H9 (cell line): ENCODE data around the gene RNU6-9. TPM values are rescaled to one million over a fixed set of nuclear protein-coding genes. Genes with fewer than 3 reads are reported as not detected.

Experiments used
- DNase-seq: peaks from one replicate; pipeline ENCODE4 v3.0.0-alpha.2; 2017
- H2AFZ ChIP-seq: one replicate; pipeline ENCODE4 v1.6.1; 2013; ENCODE audit warnings: mild to moderate bottlenecking, low read length, control low read depth, moderate library complexity
- H2AK5ac ChIP-seq: 2 replicates; pipeline ENCODE4 v1.6.1; 2013; ENCODE audit warnings: low read length, control low read depth, mixed read lengths; ENCODE audit not compliant: insufficient read length
- H2BK120ac ChIP-seq: one replicate; pipeline ENCODE4 v1.6.1; 2013; ENCODE audit warnings: low read depth, mild to moderate bottlenecking, low read length, control low read depth, inconsistent platforms; ENCODE audit not compliant: poor library complexity, severe bottlenecking
- H2BK12ac ChIP-seq: 2 replicates; pipeline ENCODE4 v1.6.1; 2013; ENCODE audit warnings: low read length, control low read depth, mixed read lengths, low read depth; ENCODE audit not compliant: insufficient read length
- H2BK15ac ChIP-seq: 2 replicates; pipeline ENCODE4 v1.6.1; 2013; ENCODE audit warnings: low read depth, low read length, control low read depth
- H2BK20ac ChIP-seq: one replicate; pipeline ENCODE4 v1.6.1; 2013; ENCODE audit warnings: low read depth, mild to moderate bottlenecking, low read length, control low read depth, inconsistent platforms; ENCODE audit not compliant: poor library complexity, severe bottlenecking
- H2BK5ac ChIP-seq: 2 replicates; pipeline ENCODE4 v1.6.1; 2013; ENCODE audit warnings: low read length, control low read depth, mixed read lengths; ENCODE audit not compliant: insufficient read length
- H3K14ac ChIP-seq: 2 replicates; pipeline ENCODE4 v1.6.1; 2013; ENCODE audit warnings: low read length, control low read depth; ENCODE audit not compliant: insufficient read depth
- H3K18ac ChIP-seq: 2 replicates; pipeline ENCODE4 v1.6.1; 2013; ENCODE audit warnings: low read depth, mild to moderate bottlenecking, mixed read lengths, low read length, control low read depth; ENCODE audit not compliant: insufficient read length
- H3K23ac ChIP-seq: 2 replicates; pipeline ENCODE4 v1.6.1; 2013; ENCODE audit warnings: low read length, control low read depth, mixed read lengths, low read depth; ENCODE audit not compliant: insufficient read length
- H3K23me2 ChIP-seq: 2 replicates; pipeline ENCODE4 v1.6.1; 2013; ENCODE audit warnings: low read depth, mild to moderate bottlenecking, mixed read lengths, low read length, control low read depth; ENCODE audit not compliant: insufficient read length, poor library complexity, severe bottlenecking
- H3K27ac ChIP-seq: 2 replicates; pipeline ENCODE4 v1.5.1; 2013; ENCODE audit warnings: low read length, control low read depth, mixed read lengths, low read depth; ENCODE audit not compliant: insufficient read length
- H3K27me3 ChIP-seq: 2 replicates; pipeline ENCODE4 v1.6.1; 2013; ENCODE audit warnings: low read length, control low read depth, inconsistent platforms; ENCODE audit not compliant: insufficient read depth
- H3K4ac ChIP-seq: 2 replicates; pipeline ENCODE4 v1.6.1; 2013; ENCODE audit warnings: low read depth, mild to moderate bottlenecking, control low read depth, inconsistent platforms, low read length, moderate library complexity
- H3K4me1 ChIP-seq: 2 replicates; pipeline ENCODE4 v1.6.1; 2013; ENCODE audit warnings: low read length, control low read depth, inconsistent platforms; ENCODE audit not compliant: insufficient read depth
- H3K4me2 ChIP-seq: 2 replicates; pipeline ENCODE4 v1.6.1; 2013; ENCODE audit warnings: low read length, control low read depth, mixed read lengths; ENCODE audit not compliant: insufficient read length, insufficient read depth
- H3K56ac ChIP-seq: 2 replicates; pipeline ENCODE4 v1.6.1; 2013; ENCODE audit warnings: low read depth, mild to moderate bottlenecking, mixed read lengths, low read length, control low read depth; ENCODE audit not compliant: insufficient read length
- H3K79me1 ChIP-seq: 2 replicates; pipeline ENCODE4 v1.6.1; 2013; ENCODE audit warnings: low read depth, mild to moderate bottlenecking, moderate library complexity, low read length, control low read depth, inconsistent platforms; ENCODE audit not compliant: insufficient read depth, poor library complexity, severe bottlenecking
- H3K79me2 ChIP-seq: 2 replicates; pipeline ENCODE4 v1.6.1; 2013; ENCODE audit warnings: low read length, control low read depth, inconsistent platforms; ENCODE audit not compliant: insufficient read depth
- H3K9ac ChIP-seq: 2 replicates; pipeline ENCODE4 v1.6.1; 2013; ENCODE audit warnings: low read length, control low read depth, mixed read lengths; ENCODE audit not compliant: insufficient read length; ENCODE audit errors: extremely low read depth
- H3K9me3 ChIP-seq: one replicate; pipeline ENCODE4 v1.6.1; 2013; ENCODE audit warnings: low read depth, low read length, inconsistent platforms; ENCODE audit not compliant: control insufficient read depth
- H3T11ph ChIP-seq: one replicate; pipeline ENCODE4 v1.6.1; 2013; ENCODE audit warnings: mild to moderate bottlenecking, low read length, control low read depth, inconsistent platforms
- H4K20me1 ChIP-seq: one replicate; pipeline ENCODE4 v1.6.1; 2013; ENCODE audit not compliant: control insufficient read depth, insufficient read length, insufficient read depth
- H4K5ac ChIP-seq: 2 replicates; pipeline ENCODE4 v1.6.1; 2013; ENCODE audit warnings: low read depth, mild to moderate bottlenecking, mixed read lengths, low read length, control low read depth; ENCODE audit not compliant: insufficient read length
- H4K8ac ChIP-seq: replicated peaks from 2 replicates; pipeline ENCODE4 v1.6.1; 2013; ENCODE audit warnings: low read length, control low read depth, mixed read lengths, low read depth; ENCODE audit not compliant: insufficient read length
- H4K91ac ChIP-seq: 2 replicates; pipeline ENCODE4 v1.6.1; 2013; ENCODE audit warnings: low read depth, mild to moderate bottlenecking, moderate library complexity, mixed read lengths, low read length, control low read depth; ENCODE audit not compliant: insufficient read length
- H3K27ac Mint-ChIP-seq, 3 experiments: 2 replicates in 2 of 3; 3 replicates in 1 of 3; pipeline ENCODE4 v1.8.0; 2020 to 2021; ENCODE audit warnings: mixed read lengths in 3 of 3, mild to moderate bottlenecking in 1 of 3, moderate library complexity in 1 of 3
- H3K27me3 Mint-ChIP-seq: 2 replicates; pipeline ENCODE4 v1.8.0; 2021; ENCODE audit warnings: low read depth, mild to moderate bottlenecking, moderate library complexity, mixed read lengths
- H3K36me3 Mint-ChIP-seq, 3 experiments: 2 replicates in 2 of 3; 3 replicates in 1 of 3; pipeline ENCODE4 v1.8.0; 2020 to 2021; ENCODE audit warnings: low read depth in 3 of 3, mixed read lengths in 3 of 3; ENCODE audit not compliant: insufficient read depth in 1 of 3
- H3K4me1 Mint-ChIP-seq, 2 experiments: 2 replicates each; pipeline ENCODE4 v1.8.0; 2020; ENCODE audit warnings: mixed read lengths in 2 of 2
- H3K4me3 Mint-ChIP-seq, 2 experiments: 2 replicates in 1 of 2; 3 replicates in 1 of 2; pipeline ENCODE4 v1.8.0; 2020 to 2021; ENCODE audit warnings: mild to moderate bottlenecking in 2 of 2, mixed read lengths in 2 of 2, moderate library complexity in 1 of 2
- H3K9me3 Mint-ChIP-seq, 2 experiments: 2 replicates in 1 of 2; 3 replicates in 1 of 2; pipeline ENCODE4 v1.8.0; 2020; ENCODE audit warnings: mild to moderate bottlenecking in 2 of 2, mixed read lengths in 2 of 2, moderate library complexity in 1 of 2
- WGBS: extraction: QIAGEN DNeasy Blood & Tissue Kit; methylation state at CpG from one replicate; pipeline ENCODE4 v1.1.7; 2013; ENCODE audit warnings: missing lambda C conversion rate, low lambda C conversion rate, mixed read lengths; ENCODE audit not compliant: insufficient read length; ENCODE audit errors: extremely low coverage; 5-methylcytosine and 5-hydroxymethylcytosine counted together
- total RNA-seq: library from RNA; stranded (reverse); gene quantifications from 2 replicates; pipeline ENCODE4 v1.2.1, GENCODE V29; 2021
- TF ChIP-seq, protein P1 (sequence below): fragments of 200-600 bp; sonication (generic); conservative IDR thresholded peaks from 3 replicates; pipeline ENCODE4 v1.8.0; 2021; ENCODE audit warnings: antibody characterized with exemption, mild to moderate bottlenecking

RNU6-9 gene
- total RNA-seq, 1 experiment from 2014 or later: not detected

GRCh38 chr19:869245-870177 is 23.8 kb upstream of the RNU6-9 start:
- no peak overlapping the region for H3K4me3 Mint-ChIP-seq
- no peak overlapping the region for H3K23ac ChIP-seq
- no CpG with 5 or more reads among the region's 29 CpGs for WGBS
- no peaks in the 10 kb centered on the region; the same call in 1 of the 2 replicates for H3K27me3 Mint-ChIP-seq
- no peaks in the 10 kb centered on the region for H3K23me2 ChIP-seq
- no peak overlapping the region for H4K5ac ChIP-seq
- no peak overlapping the region for H2BK15ac ChIP-seq
- H3K27ac ChIP-seq: no peak overlapping the region
- DNase-seq: no peak
- H4K20me1 ChIP-seq: no peaks in the 10 kb centered on the region
- no peak overlapping the region for H2BK20ac ChIP-seq
- no peaks in the 10 kb centered on the region for H3K79me2 ChIP-seq
- H2BK120ac ChIP-seq: no peak overlapping the region
- no peak overlapping the region for H3K9ac ChIP-seq
- no peak overlapping the region for H3K14ac ChIP-seq
- H3K9me3 ChIP-seq: no peaks in the 10 kb centered on the region
- H3K4me2 ChIP-seq: no peak overlapping the region
- no peak overlapping the region for H3K18ac ChIP-seq
- H3K4ac ChIP-seq: no peak overlapping the region
- no peak overlapping the region for H2BK5ac ChIP-seq
- peak overlapping the region in 1 of 3 experiments; percentile 17; a peak in 1 of 7 replicates for H3K27ac Mint-ChIP-seq
- no peak overlapping the region for H2AK5ac ChIP-seq
- no peak overlapping the region for H4K8ac ChIP-seq
- no peaks in the 10 kb centered on the region for H3K27me3 ChIP-seq
- no peaks in the 10 kb centered on the region for H3K79me1 ChIP-seq
- H3K9me3 Mint-ChIP-seq: peaks cover 6 to 7% of the 10 kb centered on the region in 2 experiments
- TF ChIP-seq, protein P1, sequence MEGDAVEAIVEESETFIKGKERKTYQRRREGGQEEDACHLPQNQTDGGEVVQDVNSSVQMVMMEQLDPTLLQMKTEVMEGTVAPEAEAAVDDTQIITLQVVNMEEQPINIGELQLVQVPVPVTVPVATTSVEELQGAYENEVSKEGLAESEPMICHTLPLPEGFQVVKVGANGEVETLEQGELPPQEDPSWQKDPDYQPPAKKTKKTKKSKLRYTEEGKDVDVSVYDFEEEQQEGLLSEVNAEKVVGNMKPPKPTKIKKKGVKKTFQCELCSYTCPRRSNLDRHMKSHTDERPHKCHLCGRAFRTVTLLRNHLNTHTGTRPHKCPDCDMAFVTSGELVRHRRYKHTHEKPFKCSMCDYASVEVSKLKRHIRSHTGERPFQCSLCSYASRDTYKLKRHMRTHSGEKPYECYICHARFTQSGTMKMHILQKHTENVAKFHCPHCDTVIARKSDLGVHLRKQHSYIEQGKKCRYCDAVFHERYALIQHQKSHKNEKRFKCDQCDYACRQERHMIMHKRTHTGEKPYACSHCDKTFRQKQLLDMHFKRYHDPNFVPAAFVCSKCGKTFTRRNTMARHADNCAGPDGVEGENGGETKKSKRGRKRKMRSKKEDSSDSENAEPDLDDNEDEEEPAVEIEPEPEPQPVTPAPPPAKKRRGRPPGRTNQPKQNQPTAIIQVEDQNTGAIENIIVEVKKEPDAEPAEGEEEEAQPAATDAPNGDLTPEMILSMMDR: no peak
- H3K56ac ChIP-seq: no peak overlapping the region
- peaks cover 8 to 22% of the 10 kb centered on the region in 2 experiments for H3K4me1 Mint-ChIP-seq
- H3K4me1 ChIP-seq: no peaks in the 10 kb centered on the region
- no peak overlapping the region for H2BK12ac ChIP-seq
- no peak overlapping the region for H2AFZ ChIP-seq
- peaks cover 20 to 47% (median 38%) of the 10 kb centered on the region in 3 experiments for H3K36me3 Mint-ChIP-seq
- no peak overlapping the region for H3T11ph ChIP-seq
- H4K91ac ChIP-seq: no peak overlapping the region
